Tibial artery (tissue), 4 donors: ENCODE results near the gene SGCG.
A peak's percentile ranks its signal among the peaks of the same experiment; 100 is the strongest.

Experiments
- DNase-seq, 2 donors: peaks; one replicate each; pipeline ENCODE4 v3.0.0-alpha.2; 2019
- H3K27ac ChIP-seq, 2 donors: fragments of 200-600 bp; sonication (generic) in 1 of 2; 1 replicate in 1 of 2; 2 replicates in 1 of 2; pipeline ENCODE4 v1.5.1; 2018 to 2019; ENCODE audit warnings: mild to moderate bottlenecking in 1 of 2
- H3K27me3 ChIP-seq, 2 donors: fragments of 200-600 bp; sonication (generic) in 1 of 2; one replicate each; pipeline versions ENCODE4 v1.5.1 to v1.6.0; 2016 to 2019
- H3K36me3 ChIP-seq, 3 donors: fragments of 200-600 bp; sonication (generic) in 2 of 3; one replicate each; pipeline ENCODE4 v1.5.1; 2016 to 2019; ENCODE audit warnings: mild to moderate bottlenecking in 2 of 3
- H3K4me1 ChIP-seq, 4 donors: fragments of 200-600 bp; sonication (generic) in 2 of 4; 1 replicate in 3 of 4; 2 replicates in 1 of 4; pipeline ENCODE4 v1.5.1; 2016 to 2019
- H3K4me3 ChIP-seq, 2 donors: fragments of 200-600 bp; sonication (generic) in 1 of 2; 1 replicate in 1 of 2; 2 replicates in 1 of 2; pipeline ENCODE4 v1.5.1; 2018 to 2019; ENCODE audit warnings: mild to moderate bottlenecking in 2 of 2
- H3K9me3 ChIP-seq, 3 donors: fragments of 200-600 bp; sonication (generic) in 1 of 3; one replicate each; pipeline ENCODE4 v1.5.1; 2016 to 2019
- intact Hi-C: fragments of 100-400 bp; cut with DNase I; formaldehyde crosslinking; loops from one replicate; pipeline ENCODE4 v1.15.0; 2023; ENCODE audit warnings: low total_unique reads
- TF ChIP-seq, protein P1 (sequence below), 2 experiments: fragments of 200-600 bp in 1 of 2; fragments of 450-650 bp in 1 of 2; IDR thresholded peaks; one replicate each; pipeline ENCODE4 v1.5.1; 2017 to 2019; ENCODE audit warnings: antibody characterized with exemption in 2 of 2, mild to moderate bottlenecking in 1 of 2, moderate library complexity in 1 of 2

SGCG gene

DNA sequence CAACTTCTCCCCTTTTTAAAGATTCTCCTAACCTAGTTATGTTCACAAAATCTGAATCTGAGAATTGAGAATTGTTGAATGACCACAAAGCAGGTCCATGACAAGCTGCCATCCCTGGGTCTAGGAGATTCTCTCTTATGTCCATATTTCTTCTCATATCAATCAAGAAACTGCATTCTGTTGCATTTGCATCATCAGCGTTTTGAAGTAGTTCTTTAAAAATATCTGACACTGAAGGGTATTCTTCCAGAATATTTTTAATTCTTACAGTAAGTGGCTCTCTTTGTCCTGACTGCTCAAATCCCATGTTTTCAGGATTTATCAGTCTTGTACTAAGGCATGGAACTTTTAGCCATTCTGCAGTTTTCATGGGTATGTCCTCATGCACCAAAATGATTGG is 158.4 kb downstream of the SGCG start:
- no peak for DNase-seq
- H3K4me3 ChIP-seq, result no peak overlapping the region
- no peaks in the 10 kb centered on the region for H3K4me1 ChIP-seq
- H3K9me3 ChIP-seq, result peaks cover 0 to 20% (median 0%) of the 10 kb centered on the region in 3 donors
- H3K27me3 ChIP-seq, result no peaks in the 10 kb centered on the region
- intact Hi-C loops, result no loop called here
- peaks cover 15 to 42% (median 28%) of the 10 kb centered on the region in 3 donors for H3K36me3 ChIP-seq
- no peak overlapping the region for H3K27ac ChIP-seq
- TF ChIP-seq, protein P1, sequence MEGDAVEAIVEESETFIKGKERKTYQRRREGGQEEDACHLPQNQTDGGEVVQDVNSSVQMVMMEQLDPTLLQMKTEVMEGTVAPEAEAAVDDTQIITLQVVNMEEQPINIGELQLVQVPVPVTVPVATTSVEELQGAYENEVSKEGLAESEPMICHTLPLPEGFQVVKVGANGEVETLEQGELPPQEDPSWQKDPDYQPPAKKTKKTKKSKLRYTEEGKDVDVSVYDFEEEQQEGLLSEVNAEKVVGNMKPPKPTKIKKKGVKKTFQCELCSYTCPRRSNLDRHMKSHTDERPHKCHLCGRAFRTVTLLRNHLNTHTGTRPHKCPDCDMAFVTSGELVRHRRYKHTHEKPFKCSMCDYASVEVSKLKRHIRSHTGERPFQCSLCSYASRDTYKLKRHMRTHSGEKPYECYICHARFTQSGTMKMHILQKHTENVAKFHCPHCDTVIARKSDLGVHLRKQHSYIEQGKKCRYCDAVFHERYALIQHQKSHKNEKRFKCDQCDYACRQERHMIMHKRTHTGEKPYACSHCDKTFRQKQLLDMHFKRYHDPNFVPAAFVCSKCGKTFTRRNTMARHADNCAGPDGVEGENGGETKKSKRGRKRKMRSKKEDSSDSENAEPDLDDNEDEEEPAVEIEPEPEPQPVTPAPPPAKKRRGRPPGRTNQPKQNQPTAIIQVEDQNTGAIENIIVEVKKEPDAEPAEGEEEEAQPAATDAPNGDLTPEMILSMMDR (IDR thresholded peaks at IDR 0.05), result no peak

DNA sequence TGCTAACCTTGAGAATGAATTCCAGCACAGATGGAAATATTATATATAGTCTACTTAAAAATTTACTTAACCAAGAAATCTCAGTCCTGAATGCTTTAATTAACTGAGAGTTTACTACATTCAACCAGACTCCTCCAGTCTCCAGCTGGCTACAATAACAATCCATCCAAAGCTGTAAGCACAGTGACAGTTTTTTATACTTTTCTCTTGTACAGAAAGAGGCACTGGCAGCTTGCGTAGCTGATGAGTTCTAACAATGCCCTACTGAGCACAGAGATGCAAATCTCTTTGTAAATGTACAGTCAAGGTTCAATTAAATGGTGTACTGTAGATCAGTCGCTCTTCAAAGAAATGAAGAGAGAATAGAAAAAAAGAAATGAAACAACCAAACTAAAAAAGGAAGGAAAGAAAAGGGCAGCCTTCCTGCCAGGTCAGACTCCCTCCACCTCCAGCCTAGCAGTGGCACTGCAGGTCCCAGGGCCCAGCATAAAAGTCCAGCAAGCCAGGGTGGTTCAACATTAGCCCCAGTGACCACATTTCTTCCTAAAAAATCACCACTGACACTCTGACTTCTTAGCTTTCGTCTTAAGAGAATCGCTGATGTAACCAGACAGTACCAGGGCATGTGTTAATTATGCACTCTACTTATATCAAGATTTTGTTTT is 164.3 kb downstream of the SGCG start:
- DNase-seq, result no peak
- Histone ChIP-seq H3K4me3 (no peak overlapping the region), H3K27me3 (no peaks in the 10 kb centered on the region), H3K27ac (no peak overlapping the region), H3K9me3 (no peaks in the 10 kb centered on the region), H3K36me3 (peaks cover 31 to 57% (median 48%) of the 10 kb centered on the region in 3 donors), H3K4me1 (peaks cover 0 to 25% (median 4%) of the 10 kb centered on the region in 4 donors)
- TF ChIP-seq, protein P1 (IDR thresholded peaks at IDR 0.05), result no peak
- intact Hi-C loops, result no loop called here

DNA sequence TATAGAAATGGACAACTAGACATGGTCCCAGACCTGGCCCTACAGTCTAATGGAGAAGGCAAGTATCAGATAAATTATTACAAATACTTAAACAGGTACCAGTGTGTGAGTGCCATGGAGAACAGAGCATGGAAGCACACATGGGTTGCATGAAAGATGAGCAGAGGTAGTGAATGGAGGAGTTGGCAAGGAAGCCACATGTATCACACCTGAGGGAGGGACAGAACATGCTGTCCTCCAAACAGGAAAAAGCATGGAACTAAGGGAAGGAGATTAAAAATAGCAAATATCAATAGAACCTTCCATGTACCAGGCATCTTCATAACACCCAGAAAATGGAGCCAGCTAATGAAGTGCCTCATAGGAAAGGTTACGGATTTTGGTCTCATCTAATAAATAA is 166.8 kb downstream of the SGCG start:
- Histone ChIP-seq H3K36me3 (peaks cover 22 to 38% (median 27%) of the 10 kb centered on the region in 3 donors), H3K4me3 (no peak overlapping the region), H3K27ac (no peak overlapping the region), H3K4me1 (peaks cover 0 to 39% (median 4%) of the 10 kb centered on the region in 4 donors), H3K27me3 (no peaks in the 10 kb centered on the region), H3K9me3 (no peaks in the 10 kb centered on the region)
- TF ChIP-seq, protein P1 (IDR thresholded peaks at IDR 0.05), result no peak
- no peak for DNase-seq
- intact Hi-C loops, result no loop called here

GRCh38 chr13:23348262-23349127 is 167.7 kb downstream of the SGCG start:
- Histone ChIP-seq H3K4me3 (no peak overlapping the region), H3K9me3 (no peaks in the 10 kb centered on the region), H3K4me1 (peaks cover 0 to 39% (median 4%) of the 10 kb centered on the region in 4 donors), H3K27ac (no peak overlapping the region), H3K36me3 (peaks cover 22 to 35% (median 27%) of the 10 kb centered on the region in 3 donors), H3K27me3 (no peaks in the 10 kb centered on the region)
- TF ChIP-seq, protein P1 (IDR thresholded peaks at IDR 0.05), result no peak
- no peak for DNase-seq
- intact Hi-C loops, result no loop called here

GRCh38 chr13:23349161-23349897 is 168.6 kb downstream of the SGCG start:
- H3K4me3 ChIP-seq, result no peak overlapping the region
- H3K27me3 ChIP-seq, result no peaks in the 10 kb centered on the region
- TF ChIP-seq, protein P1 (IDR thresholded peaks at IDR 0.05), result no peak
- peak overlapping the region in 1 of 2 donors; percentile 17 for H3K27ac ChIP-seq
- intact Hi-C loops, result no loop called here
- H3K9me3 ChIP-seq, result no peaks in the 10 kb centered on the region
- H3K4me1 ChIP-seq, result peaks cover 0 to 39% (median 4%) of the 10 kb centered on the region in 4 donors
- peaks cover 25 to 37% (median 28%) of the 10 kb centered on the region in 3 donors for H3K36me3 ChIP-seq
- no peak for DNase-seq
